Sigmoid colon (tissue), 7 donors: ENCODE measurements around the gene LAMC1. TPM values are rescaled to one million over a fixed set of nuclear protein-coding genes. Genes with fewer than 3 reads are reported as not detected.
A peak's percentile ranks its signal among the peaks of the same experiment; 100 is the strongest.

Source experiments
- DNase-seq: peaks from one replicate; pipeline ENCODE4 v3.0.0-alpha.2; 2019
- H3K27ac ChIP-seq, 4 donors: fragments of 200-600 bp; sonication (generic); one replicate each; pipeline ENCODE4 v1.5.1; 2016 to 2019; ENCODE audit warnings: mild to moderate bottlenecking in 1 of 4
- H3K27me3 ChIP-seq, 3 donors: fragments of 200-600 bp; sonication (generic); one replicate each; pipeline ENCODE4 v1.5.1; 2019; ENCODE audit warnings: mild to moderate bottlenecking in 1 of 3
- H3K36me3 ChIP-seq, 4 donors: fragments of 200-600 bp; sonication (generic); one replicate each; pipeline ENCODE4 v1.5.1; 2016 to 2019
- H3K4me1 ChIP-seq, 4 donors: fragments of 200-600 bp; sonication (generic); one replicate each; pipeline ENCODE4 v1.5.1; 2017 to 2019
- H3K4me3 ChIP-seq, 4 donors: fragments of 200-600 bp; sonication (generic); one replicate each; pipeline ENCODE4 v1.5.1; 2017 to 2019; ENCODE audit warnings: mild to moderate bottlenecking in 2 of 4, moderate library complexity in 1 of 4
- H3K9me3 ChIP-seq, 4 donors: fragments of 200-600 bp in 3 of 4; sonication (generic) in 3 of 4; one replicate each; pipeline versions ENCODE4 v1.5.1 to v1.6.1; 2013 to 2019
- EP300 ChIP-seq, 4 donors: sonication (generic); formaldehyde crosslinking; IDR thresholded peaks; one replicate each; pipeline ENCODE4 v1.6.1; 2017; ENCODE audit warnings: antibody characterized with exemption in 4 of 4
- POLR2A ChIP-seq, 2 donors: fragments of 450-650 bp; IDR thresholded peaks; one replicate each; pipeline ENCODE4 v1.6.1; 2016; ENCODE audit warnings: antibody characterized with exemption in 2 of 2, mild to moderate bottlenecking in 2 of 2, moderate library complexity in 2 of 2
- POLR2AphosphoS5 ChIP-seq, 4 donors: sonication (generic); formaldehyde crosslinking; IDR thresholded peaks; one replicate each; pipeline ENCODE4 v1.6.1; 2017; ENCODE audit warnings: antibody characterized with exemption in 4 of 4
- WGBS, 2 donors: extraction: QIAGEN DNeasy Blood & Tissue Kit; methylation state at CpG; one replicate each; pipeline ENCODE4 v1.1.7; 2013; 5-methylcytosine and 5-hydroxymethylcytosine counted together
- intact Hi-C: fragments of 100-400 bp; cut with DNase I; formaldehyde crosslinking; loops from one replicate; pipeline ENCODE4 v1.15.1; 2023
- polyA plus RNA-seq, 3 donors: library from polyadenylated mRNA; stranded (reverse); fragments of 200-250 nt; gene quantifications; one replicate each; pipeline ENCODE4 v1.2.3, GENCODE V29; 2013
- total RNA-seq, 4 donors: library from RNA; depleted of rRNA; stranded (reverse); fragments of >200 nt; gene quantifications; one replicate each; pipeline ENCODE4 v1.1.0, GENCODE V29; 2016
- TF ChIP-seq, protein P1 (sequence below), 4 experiments: fragments of 450-650 bp in 3 of 4; fragments of 200-600 bp in 1 of 4; IDR thresholded peaks; one replicate each; pipeline ENCODE4 v1.5.1; 2016 to 2019; ENCODE audit warnings: antibody characterized with exemption in 4 of 4, mild to moderate bottlenecking in 3 of 4, moderate library complexity in 2 of 4
- donor health status: healthy with polysubstance abuse.
- donor health status: Bipolar disorder and iron deficiency.
- donor health status: healthy.

Gene LAMC1
- total and polyA plus RNA-seq, 7 donors = 3.5 to 542 (median 269) TPM

DNA sequence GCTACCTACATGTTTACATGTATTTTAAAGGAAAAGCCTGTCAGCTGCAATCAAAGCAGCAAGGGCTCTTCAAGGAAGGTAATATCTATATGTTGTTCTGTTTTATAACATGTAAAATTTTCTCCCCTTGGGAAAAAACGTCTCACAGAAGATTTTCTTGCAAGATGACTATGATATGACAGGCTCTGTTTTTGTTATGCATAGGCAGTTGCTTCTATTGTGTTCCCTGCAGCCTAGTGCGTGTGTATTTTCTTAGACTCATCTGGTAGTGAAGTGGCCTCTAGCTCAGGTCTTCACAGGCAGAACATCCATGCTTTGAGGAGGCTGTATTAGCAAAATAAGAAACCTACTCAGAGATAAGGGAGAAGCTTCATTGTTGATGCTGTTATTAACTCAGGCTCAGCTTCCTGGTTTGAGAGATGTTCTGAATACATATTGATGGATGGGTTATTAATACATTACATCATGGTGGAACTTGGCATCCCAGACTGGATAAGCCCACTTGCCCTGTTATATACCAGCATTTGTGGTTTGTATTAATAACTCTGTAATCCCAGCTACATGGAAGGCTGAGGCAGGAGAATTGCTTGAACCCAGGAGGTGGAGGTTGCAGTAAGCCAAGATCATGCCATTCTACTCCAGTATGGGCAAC is 35.8 kb downstream of the LAMC1 start:
- intact Hi-C loops = no loop called here
- no peak overlapping the region for H3K4me3 ChIP-seq
- no peak for TF ChIP-seq EP300 (IDR thresholded peaks at IDR 0.05)
- TF ChIP-seq, protein P1, sequence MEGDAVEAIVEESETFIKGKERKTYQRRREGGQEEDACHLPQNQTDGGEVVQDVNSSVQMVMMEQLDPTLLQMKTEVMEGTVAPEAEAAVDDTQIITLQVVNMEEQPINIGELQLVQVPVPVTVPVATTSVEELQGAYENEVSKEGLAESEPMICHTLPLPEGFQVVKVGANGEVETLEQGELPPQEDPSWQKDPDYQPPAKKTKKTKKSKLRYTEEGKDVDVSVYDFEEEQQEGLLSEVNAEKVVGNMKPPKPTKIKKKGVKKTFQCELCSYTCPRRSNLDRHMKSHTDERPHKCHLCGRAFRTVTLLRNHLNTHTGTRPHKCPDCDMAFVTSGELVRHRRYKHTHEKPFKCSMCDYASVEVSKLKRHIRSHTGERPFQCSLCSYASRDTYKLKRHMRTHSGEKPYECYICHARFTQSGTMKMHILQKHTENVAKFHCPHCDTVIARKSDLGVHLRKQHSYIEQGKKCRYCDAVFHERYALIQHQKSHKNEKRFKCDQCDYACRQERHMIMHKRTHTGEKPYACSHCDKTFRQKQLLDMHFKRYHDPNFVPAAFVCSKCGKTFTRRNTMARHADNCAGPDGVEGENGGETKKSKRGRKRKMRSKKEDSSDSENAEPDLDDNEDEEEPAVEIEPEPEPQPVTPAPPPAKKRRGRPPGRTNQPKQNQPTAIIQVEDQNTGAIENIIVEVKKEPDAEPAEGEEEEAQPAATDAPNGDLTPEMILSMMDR (IDR thresholded peaks at IDR 0.05) = no peak
- TF ChIP-seq POLR2AphosphoS5 (IDR thresholded peaks at IDR 0.05) = no peak
- H3K27ac ChIP-seq = peak overlapping the region in 2 of 4 donors; percentile 56 to 58
- 40 to 60% methylated on average over 2 of the region's 2 CpGs for WGBS, 2 donors
- H3K36me3 ChIP-seq = no peaks in the 10 kb centered on the region
- H3K4me1 ChIP-seq = peaks cover 0 to 88% (median 74%) of the 10 kb centered on the region in 4 donors
- H3K27me3 ChIP-seq = no peaks in the 10 kb centered on the region
- H3K9me3 ChIP-seq = no peaks in the 10 kb centered on the region
- DNase-seq = no peak

GRCh38 chr1:183061194-183061593 is 38.0 kb downstream of the LAMC1 start:
- TF ChIP-seq POLR2A (IDR thresholded peaks at IDR 0.05) (no peak), POLR2AphosphoS5 (IDR thresholded peaks at IDR 0.05) (no peak), EP300 (IDR thresholded peaks at IDR 0.05) (no peak)
- TF ChIP-seq, protein P1 (IDR thresholded peaks at IDR 0.05) = no peak
- peak overlapping the region in 3 of 4 donors; percentile 10 to 58 (median 56) for H3K27ac ChIP-seq
- H3K9me3 ChIP-seq = no peaks in the 10 kb centered on the region
- H3K4me3 ChIP-seq = no peak overlapping the region
- no peak for DNase-seq
- peaks cover 0 to 73% (median 62%) of the 10 kb centered on the region in 4 donors for H3K4me1 ChIP-seq
- no peaks in the 10 kb centered on the region for H3K27me3 ChIP-seq
- no peaks in the 10 kb centered on the region for H3K36me3 ChIP-seq
- intact Hi-C loops = no loop called here

- peaks cover 0 to 54% (median 45%) of the 10 kb centered on the region in 4 donors for H3K4me1 ChIP-seq
- intact Hi-C loops = no loop called here
- WGBS, 2 donors = 70 to 85% methylated on average over 1 of the region's 1 CpG
Observed at GRCh38 chr1:183063349-183063748, 40.1 kb downstream of the LAMC1 start.

DNA sequence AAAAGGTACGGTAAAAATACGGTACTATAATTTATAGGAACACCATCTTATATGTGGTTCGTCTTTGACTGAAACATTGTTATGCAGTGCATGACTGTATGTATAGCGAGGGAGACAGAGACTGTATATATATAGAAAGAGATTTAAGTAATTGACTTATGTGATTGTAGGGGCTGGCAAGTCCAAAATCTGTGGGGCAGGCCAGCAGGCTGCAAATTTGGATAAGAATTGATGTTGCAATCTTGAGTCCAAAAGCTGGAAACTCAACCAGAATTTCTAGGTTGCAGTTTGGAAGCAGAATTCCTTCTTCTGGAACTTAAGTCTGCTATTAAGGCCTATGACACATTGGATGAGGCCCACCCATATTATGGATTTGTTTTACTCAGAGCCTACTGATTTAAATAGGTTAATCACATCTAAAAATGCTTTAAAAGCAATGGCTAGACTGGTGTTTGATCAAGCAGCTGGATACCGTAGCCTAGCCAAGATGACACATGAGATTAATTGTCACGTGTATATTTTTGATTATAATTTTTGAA is 42.0 kb downstream of the LAMC1 start:
- intact Hi-C loops = no loop called here
- peaks cover 0 to 53% (median 40%) of the 10 kb centered on the region in 4 donors for H3K4me1 ChIP-seq
- no peak for TF ChIP-seq POLR2A (IDR thresholded peaks at IDR 0.05)
- no peak for TF ChIP-seq POLR2AphosphoS5 (IDR thresholded peaks at IDR 0.05)
- TF ChIP-seq, protein P1 (IDR thresholded peaks at IDR 0.05) = no peak
- TF ChIP-seq EP300 (IDR thresholded peaks at IDR 0.05) = no peak
- no peak for DNase-seq
- H3K36me3 ChIP-seq = no peaks in the 10 kb centered on the region
- no peaks in the 10 kb centered on the region for H3K27me3 ChIP-seq
- no peaks in the 10 kb centered on the region for H3K9me3 ChIP-seq
- H3K4me3 ChIP-seq = no peak overlapping the region
- 93 to 96% methylated on average over 6 of the region's 6 CpGs for WGBS, 2 donors
- H3K27ac ChIP-seq = no peak overlapping the region

More at GRCh38 chr1:183063349-183063748, 40.1 kb downstream of the LAMC1 start:
- H3K27ac ChIP-seq = no peak overlapping the region
- H3K27me3 ChIP-seq = no peaks in the 10 kb centered on the region
- TF ChIP-seq POLR2AphosphoS5 (IDR thresholded peaks at IDR 0.05) = no peak
- TF ChIP-seq, protein P1 (IDR thresholded peaks at IDR 0.05) = no peak
- TF ChIP-seq EP300 (IDR thresholded peaks at IDR 0.05) = no peak
- TF ChIP-seq POLR2A (IDR thresholded peaks at IDR 0.05) = no peak
- no peak for DNase-seq
- H3K9me3 ChIP-seq = no peaks in the 10 kb centered on the region
- no peaks in the 10 kb centered on the region for H3K36me3 ChIP-seq
- H3K4me3 ChIP-seq = no peak overlapping the region
